A673 (cell line): Measurements from ENCODE around the gene SRSF8. TPM values are rescaled to one million over a fixed set of nuclear protein-coding genes. Genes with fewer than 3 reads are reported as not detected.
A peak's percentile ranks its signal among the peaks of the same experiment; 100 is the strongest.

Experiments
- BruUV-seq: library from RNA; stranded (reverse); fragments of 400-500 nt; replicated peaks from 2 replicates; lab custom pipeline; 2021; lab: Mats Ljungman, UMichigan
- CTCF ChIA-PET: fragments of 300-600 bp; sonication (Branson Sonifier 250); formaldehyde crosslinking; loops from one replicate; lab custom pipeline; 2022; ENCODE audit warnings: antibody characterized with exemption; lab: Charles Lee
- POLR2A ChIA-PET: fragments of 300-600 bp; sonication (Branson Sonifier 250); formaldehyde crosslinking; loops from one replicate; lab custom pipeline; 2022; ENCODE audit warnings: antibody characterized with exemption; ENCODE audit not compliant: low non-redundant PET; lab: Charles Lee
- DNase-seq: peaks from one replicate; pipeline ENCODE4 v3.0.0-alpha.2; 2015; ENCODE audit warnings: low spot score
- H3K27ac ChIP-seq: fragments of 200-600 bp; sonication (generic); 2 replicates; pipeline ENCODE4 v1.5.1; 2016; ENCODE audit warnings: mixed run types, low read depth, mild to moderate bottlenecking, mixed read lengths, antibody characterized with exemption, low read length; ENCODE audit not compliant: poor library complexity, severe bottlenecking
- H3K27me3 ChIP-seq: fragments of 200-600 bp; sonication (generic); replicated peaks from 2 replicates; pipeline ENCODE4 v1.6.1; 2017; ENCODE audit warnings: mixed run types, low read depth, mild to moderate bottlenecking, mixed read lengths, antibody characterized with exemption, low read length; ENCODE audit not compliant: insufficient read depth, poor library complexity
- H3K36me3 ChIP-seq: fragments of 200-600 bp; sonication (generic); 2 replicates; pipeline ENCODE4 v1.6.1; 2016; ENCODE audit warnings: mixed run types, mild to moderate bottlenecking, mixed read lengths, antibody characterized with exemption, low read length; ENCODE audit not compliant: insufficient read depth, poor library complexity, severe bottlenecking
- H3K4me1 ChIP-seq: fragments of 200-600 bp; sonication (generic); 2 replicates; pipeline ENCODE4 v1.6.1; 2017; ENCODE audit warnings: mixed run types, mild to moderate bottlenecking, mixed read lengths, antibody characterized with exemption, low read length; ENCODE audit not compliant: insufficient read depth, poor library complexity, severe bottlenecking
- H3K4me3 ChIP-seq: fragments of 200-600 bp; sonication (generic); 2 replicates; pipeline ENCODE4 v1.5.1; 2016; ENCODE audit warnings: low read depth, mixed run types, mild to moderate bottlenecking, mixed read lengths, low read length; ENCODE audit not compliant: poor library complexity, severe bottlenecking
- H3K9me3 ChIP-seq: fragments of 200-600 bp; sonication (generic); 2 replicates; pipeline ENCODE4 v1.6.1; 2016; ENCODE audit warnings: mixed run types, low read depth, mild to moderate bottlenecking, mixed read lengths, antibody characterized with exemption, low read length; ENCODE audit not compliant: poor library complexity, severe bottlenecking
- EZH2 ChIP-seq: fragments of 200-600 bp; sonication (generic); IDR thresholded peaks from 2 replicates; pipeline ENCODE4 v1.6.1; 2017; ENCODE audit warnings: borderline replicate concordance, low read depth, mild to moderate bottlenecking, mixed read lengths, antibody characterized with exemption, low read length; ENCODE audit not compliant: poor library complexity, severe bottlenecking
- intact Hi-C: fragments of 100-400 bp; cut with micrococcal nuclease; formaldehyde crosslinking; loops from one replicate; pipeline ENCODE4 v1.10.0; 2022; ENCODE audit not compliant: unreplicated experiment
- total RNA-seq: library from RNA; stranded (reverse); gene quantifications from 2 replicates; pipeline ENCODE4 v1.2.3, GENCODE V29; 2021
- TF ChIP-seq, protein P1 (sequence below): fragments of 300-800, 200-600 bp; sonication (generic); conservative IDR thresholded peaks from 2 replicates; pipeline ENCODE4 v1.5.1; 2017; ENCODE audit warnings: low read depth, mild to moderate bottlenecking, antibody characterized with exemption, low read length, moderate library complexity, mixed read lengths

The SRSF8 gene
- total RNA-seq, 1 experiment from 2014 or later: 22.5 TPM

DNA sequence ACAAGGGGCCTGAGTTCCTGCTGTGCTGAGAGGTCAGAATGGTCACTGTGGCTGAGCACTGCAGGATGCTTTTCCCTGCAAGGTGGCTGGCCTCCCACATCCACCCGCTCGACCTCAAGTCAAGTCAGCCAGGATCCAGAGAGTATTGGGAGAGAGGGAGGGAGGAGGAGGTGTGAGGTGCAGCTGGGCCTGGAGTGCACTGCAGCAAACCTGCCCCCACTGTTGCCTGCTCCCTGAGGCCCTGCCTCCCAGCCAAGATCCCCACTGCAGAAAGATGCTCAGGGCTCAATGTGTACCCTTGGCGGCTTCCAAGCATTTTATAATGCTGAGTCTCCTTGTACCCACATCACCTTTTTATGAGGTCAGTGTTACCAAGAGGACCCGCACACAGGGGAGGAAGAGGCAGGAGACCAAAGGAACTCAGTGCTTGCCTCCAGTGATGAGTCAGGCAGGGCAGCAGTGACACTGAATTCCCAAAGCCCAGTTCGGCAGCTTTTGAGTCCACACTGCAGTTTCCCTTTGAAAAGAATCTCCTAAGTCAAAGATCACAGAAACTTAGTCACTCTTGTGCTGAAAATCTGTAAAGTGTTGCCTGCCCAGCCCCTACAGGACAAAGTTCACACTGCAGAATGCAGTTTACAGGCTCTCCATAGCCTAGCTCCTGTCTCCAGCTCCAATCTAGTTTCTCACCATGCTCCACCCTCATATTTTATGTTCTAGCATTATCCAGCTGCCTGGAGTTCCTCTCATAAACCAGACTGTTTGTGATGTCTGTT is 26.0 kb downstream of the SRSF8 start:
- DNase-seq: peak; percentile 40
- intact Hi-C loops: no loop called here
- ChIA-PET CTCF (interaction anchor here (0.5 kb wide), 2 partner anchors 673 to 1332 kb away, joined by 3 to 6 read pairs; no protein-coding TSS in a partner anchor), POLR2A (no interaction called here)
- H3K9me3 ChIP-seq: no peaks in the 10 kb centered on the region
- H3K36me3 ChIP-seq: no peaks in the 10 kb centered on the region
- no peak overlapping the region for H3K27ac ChIP-seq
- H3K4me1 ChIP-seq: peaks cover 13% of the 10 kb centered on the region
- no peak for TF ChIP-seq EZH2
- TF ChIP-seq, protein P1, sequence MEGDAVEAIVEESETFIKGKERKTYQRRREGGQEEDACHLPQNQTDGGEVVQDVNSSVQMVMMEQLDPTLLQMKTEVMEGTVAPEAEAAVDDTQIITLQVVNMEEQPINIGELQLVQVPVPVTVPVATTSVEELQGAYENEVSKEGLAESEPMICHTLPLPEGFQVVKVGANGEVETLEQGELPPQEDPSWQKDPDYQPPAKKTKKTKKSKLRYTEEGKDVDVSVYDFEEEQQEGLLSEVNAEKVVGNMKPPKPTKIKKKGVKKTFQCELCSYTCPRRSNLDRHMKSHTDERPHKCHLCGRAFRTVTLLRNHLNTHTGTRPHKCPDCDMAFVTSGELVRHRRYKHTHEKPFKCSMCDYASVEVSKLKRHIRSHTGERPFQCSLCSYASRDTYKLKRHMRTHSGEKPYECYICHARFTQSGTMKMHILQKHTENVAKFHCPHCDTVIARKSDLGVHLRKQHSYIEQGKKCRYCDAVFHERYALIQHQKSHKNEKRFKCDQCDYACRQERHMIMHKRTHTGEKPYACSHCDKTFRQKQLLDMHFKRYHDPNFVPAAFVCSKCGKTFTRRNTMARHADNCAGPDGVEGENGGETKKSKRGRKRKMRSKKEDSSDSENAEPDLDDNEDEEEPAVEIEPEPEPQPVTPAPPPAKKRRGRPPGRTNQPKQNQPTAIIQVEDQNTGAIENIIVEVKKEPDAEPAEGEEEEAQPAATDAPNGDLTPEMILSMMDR: peak; percentile 50
- BruUV-seq: no TSS peak
- H3K4me3 ChIP-seq: no peak overlapping the region
- H3K27me3 ChIP-seq: no peaks in the 10 kb centered on the region

DNA sequence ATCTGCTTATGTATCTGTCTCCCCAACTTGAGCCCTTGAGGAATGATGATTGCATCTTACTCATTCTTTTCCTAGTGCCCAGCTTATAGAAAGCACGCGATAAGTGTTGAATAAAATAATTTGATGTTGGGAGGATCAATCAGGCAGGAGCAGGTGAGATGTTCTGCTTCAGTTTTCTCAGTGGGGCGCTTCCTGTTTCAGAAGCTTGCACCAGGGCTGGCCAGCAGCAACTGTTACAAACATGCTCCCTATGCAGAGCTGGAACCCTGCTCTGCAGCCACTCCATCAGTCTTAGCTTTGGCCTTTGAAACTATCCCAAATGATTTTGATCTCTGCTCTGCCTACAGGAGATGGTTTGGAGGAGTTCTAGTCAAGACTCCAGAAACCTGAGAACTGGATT is 26.8 kb downstream of the SRSF8 start:
- POLR2A ChIA-PET: no interaction called here
- intact Hi-C loops: no loop called here

DNA sequence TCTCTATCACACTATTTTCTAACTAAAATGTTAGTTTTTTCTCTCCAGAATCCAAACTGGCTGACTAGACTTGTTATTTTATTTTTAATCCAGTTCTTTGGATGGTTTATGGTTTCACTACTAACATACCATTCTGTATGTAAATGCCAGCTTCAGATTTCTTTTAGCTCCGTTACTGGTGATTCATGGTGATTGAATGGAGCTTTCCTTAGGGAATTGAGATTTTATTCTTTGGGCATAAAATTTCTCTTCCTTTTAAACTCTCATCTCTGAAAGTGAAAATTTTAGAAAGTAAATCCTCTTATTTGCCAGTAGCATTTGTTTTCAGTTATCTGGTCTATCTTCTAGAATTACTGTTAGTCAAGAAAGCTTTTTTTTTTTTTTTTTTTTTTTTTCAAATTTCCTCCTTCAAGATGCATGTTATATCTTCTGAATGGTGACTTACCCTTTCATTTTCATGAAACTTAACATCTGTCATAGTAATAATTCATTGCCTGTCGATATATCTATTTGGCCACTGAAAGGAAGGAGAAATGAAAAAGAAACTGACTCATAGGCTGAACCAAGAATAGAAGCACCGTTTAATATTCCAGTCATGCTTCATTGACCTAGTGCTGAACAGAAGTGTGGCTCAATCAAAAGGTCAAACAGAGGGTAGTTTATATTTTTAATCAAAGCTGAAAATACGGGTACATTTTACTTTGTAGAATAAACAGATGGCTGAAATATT is 29.3 kb downstream of the SRSF8 start:
- TF ChIP-seq, protein P1: no peak
- TF ChIP-seq EZH2: no peak
- peak; percentile 74 for DNase-seq
- Histone ChIP-seq H3K27me3 (no peaks in the 10 kb centered on the region), H3K4me1 (peaks cover 13% of the 10 kb centered on the region), H3K4me3 (no peak overlapping the region), H3K36me3 (no peaks in the 10 kb centered on the region), H3K27ac (no peak overlapping the region), H3K9me3 (no peaks in the 10 kb centered on the region)
- ChIA-PET CTCF (interaction anchor here (0.6 kb wide), 1 partner anchor 820 kb away, joined by 3 read pairs; no protein-coding TSS in a partner anchor), POLR2A (interaction anchor here (0.7 kb wide), 1 partner anchor 327 kb away, joined by 3 read pairs; no protein-coding TSS in a partner anchor)
- BruUV-seq: no TSS peak
- intact Hi-C loops: no loop called here

More for the DNA sequence above, 26.8 kb downstream of the SRSF8 start:
- Histone ChIP-seq H3K9me3 (no peaks in the 10 kb centered on the region), H3K4me3 (no peak overlapping the region), H3K4me1 (peaks cover 13% of the 10 kb centered on the region), H3K36me3 (no peaks in the 10 kb centered on the region), H3K27ac (no peak overlapping the region), H3K27me3 (no peaks in the 10 kb centered on the region)
- CTCF ChIA-PET: interaction anchor here (0.5 kb wide), 1 partner anchor 1331 kb away, joined by 3 read pairs; no protein-coding TSS in a partner anchor
- BruUV-seq: no TSS peak
- TF ChIP-seq, protein P1: no peak
- no peak for TF ChIP-seq EZH2
- DNase-seq: peak; percentile 24
